CD14-positive monocyte (primary cell): ENCODE results near the gene AMTN. TPM values are rescaled to one million over a fixed set of nuclear protein-coding genes. Genes with fewer than 3 reads are reported as not detected.
"Not testable (repeated sequence)": the region's sequence is repeated elsewhere in the genome, so short reads cannot be mapped to it uniquely, and the experiment has no call there.

Experiments
- DNase-seq, 3 donors: peaks; one replicate each; pipeline ENCODE4 v3.0.0-alpha.2; 2011 to 2022
- H2AFZ ChIP-seq: 2 replicates; pipeline ENCODE4 v1.6.0; 2012; ENCODE audit warnings: mild to moderate bottlenecking, low read depth, low read length, inconsistent platforms; ENCODE audit not compliant: insufficient read depth, poor library complexity, severe bottlenecking
- H3K27ac ChIP-seq, 2 donors: 1 replicate in 1 of 2; 2 replicates in 1 of 2; pipeline ENCODE4 v1.5.1; 2012 to 2013; ENCODE audit warnings: low read length in 2 of 2, control low read depth in 1 of 2, inconsistent platforms in 1 of 2, low read depth in 1 of 2, mild to moderate bottlenecking in 1 of 2
- H3K27me3 ChIP-seq, 2 donors: one replicate each; pipeline versions ENCODE4 v1.6.0 to v1.6.1; 2011 to 2013; ENCODE audit warnings: low read length in 2 of 2; ENCODE audit not compliant: control insufficient read depth in 2 of 2, insufficient read depth in 2 of 2
- H3K36me3 ChIP-seq, 2 donors: replicated peaks in 1 of 2; 1 replicate in 1 of 2; 2 replicates in 1 of 2; pipeline versions ENCODE4 v1.5.1 to v1.6.1; 2012 to 2013; ENCODE audit warnings: low read length in 2 of 2, control low read depth in 1 of 2, inconsistent platforms in 1 of 2, mild to moderate bottlenecking in 1 of 2; ENCODE audit not compliant: insufficient read depth in 2 of 2, control insufficient read depth in 1 of 2
- H3K4me1 ChIP-seq, 2 donors: 1 replicate in 1 of 2; 2 replicates in 1 of 2; pipeline versions ENCODE4 v1.5.1 to v1.6.1; 2012 to 2013; ENCODE audit warnings: low read length in 2 of 2, control low read depth in 1 of 2, inconsistent platforms in 1 of 2, mild to moderate bottlenecking in 1 of 2, moderate library complexity in 1 of 2; ENCODE audit not compliant: insufficient read depth in 2 of 2, control insufficient read depth in 1 of 2
- H3K4me2 ChIP-seq: replicated peaks from 2 replicates; pipeline ENCODE3; 2012; ENCODE audit warnings: low read length, moderate library complexity, mild to moderate bottlenecking; ENCODE audit not compliant: poor library complexity, severe bottlenecking; ENCODE audit errors: extremely low read depth
- H3K4me3 ChIP-seq, 3 experiments: fragments of 200-600 bp in 1 of 3; sonication (generic) in 1 of 3; replicated peaks in 1 of 3; 1 replicate in 2 of 3; 2 replicates in 1 of 3; pipeline ENCODE4 v1.5.1; 2011 to 2013; ENCODE audit warnings: low read length in 3 of 3, mild to moderate bottlenecking in 3 of 3, control low read depth in 2 of 3, low read depth in 2 of 3, inconsistent platforms in 1 of 3, moderate library complexity in 1 of 3
- H3K79me2 ChIP-seq: 2 replicates; pipeline ENCODE4 v1.6.0; 2012; ENCODE audit warnings: mild to moderate bottlenecking, control low read depth, inconsistent platforms, low read length, moderate library complexity; ENCODE audit not compliant: insufficient read depth
- H3K9ac ChIP-seq: 2 replicates; pipeline ENCODE4 v1.6.0; 2017; ENCODE audit warnings: low read length, mild to moderate bottlenecking; ENCODE audit not compliant: insufficient read depth, poor library complexity, severe bottlenecking
- H3K9me3 ChIP-seq, 2 donors: replicated peaks in 1 of 2; 1 replicate in 1 of 2; 2 replicates in 1 of 2; pipeline versions ENCODE4 v1.5.1 to v1.6.1; 2012 to 2013; ENCODE audit warnings: low read length in 2 of 2, control low read depth in 1 of 2; ENCODE audit not compliant: control insufficient read depth in 1 of 2, insufficient read depth in 1 of 2
- H4K20me1 ChIP-seq: 2 replicates; pipeline ENCODE4 v1.6.0; 2012; ENCODE audit warnings: mild to moderate bottlenecking, low read length, control low read depth, moderate library complexity; ENCODE audit not compliant: insufficient read depth
- H3K27ac Mint-ChIP-seq, 7 donors: one replicate each; pipeline ENCODE4 v1.8.0; 2020; ENCODE audit warnings: mild to moderate bottlenecking in 7 of 7, mixed read lengths in 7 of 7, moderate library complexity in 6 of 7, inconsistent platforms in 2 of 7
- H3K27me3 Mint-ChIP-seq, 3 donors: one replicate each; pipeline ENCODE4 v1.8.0; 2021 to 2022; ENCODE audit warnings: low read depth in 3 of 3, mild to moderate bottlenecking in 3 of 3, mixed read lengths in 3 of 3, moderate library complexity in 3 of 3, inconsistent platforms in 1 of 3
- H3K36me3 Mint-ChIP-seq, 2 donors: one replicate each; pipeline ENCODE4 v1.8.0; 2020; ENCODE audit warnings: mixed read lengths in 2 of 2, inconsistent platforms in 1 of 2, mild to moderate bottlenecking in 1 of 2
- H3K4me1 Mint-ChIP-seq: one replicate; pipeline ENCODE4 v1.8.0; 2020; ENCODE audit warnings: mild to moderate bottlenecking, mixed read lengths
- H3K4me3 Mint-ChIP-seq, 2 donors: one replicate each; pipeline ENCODE4 v1.8.0; 2020; ENCODE audit warnings: mild to moderate bottlenecking in 2 of 2, mixed read lengths in 2 of 2, moderate library complexity in 1 of 2
- H3K9me3 Mint-ChIP-seq, 7 donors: one replicate each; pipeline ENCODE4 v1.8.0; 2020 to 2022; ENCODE audit warnings: mixed read lengths in 7 of 7, mild to moderate bottlenecking in 6 of 7, moderate library complexity in 6 of 7, inconsistent platforms in 2 of 7
- WGBS: methylation state at CpG from one replicate; pipeline ENCODE4 v1.1.5; 2013; ENCODE audit warnings: missing lambda C conversion rate; ENCODE audit not compliant: insufficient coverage; 5-methylcytosine and 5-hydroxymethylcytosine counted together
- intact Hi-C, 2 donors: fragments of 100-400 bp; cut with micrococcal nuclease; formaldehyde crosslinking; loops; one replicate each; pipeline versions ENCODE4 v1.15.0 to v1.15.1; 2023
- polyA plus RNA-seq, 3 donors: library from polyadenylated mRNA; depleted of rRNA in 1 of 3; unstranded in 2 of 3; stranded (reverse) in 1 of 3; fragments of 300-500 nt in 2 of 3; fragments of >200 nt in 1 of 3; fragmentation: Illumina TruSeq in 2 of 3; gene quantifications; 1 replicate in 2 of 3; 2 replicates in 1 of 3; pipeline ENCODE4 v1.2.3, GENCODE V29; 2012 to 2021
- TF ChIP-seq, protein P1 (sequence below): fragments of 200-600 bp; IDR thresholded peaks from one replicate; pipeline ENCODE4 v1.8.0; 2022; ENCODE audit warnings: antibody characterized with exemption, mild to moderate bottlenecking

The AMTN gene
- polyA plus RNA-seq, 3 donors: not detected

DNA sequence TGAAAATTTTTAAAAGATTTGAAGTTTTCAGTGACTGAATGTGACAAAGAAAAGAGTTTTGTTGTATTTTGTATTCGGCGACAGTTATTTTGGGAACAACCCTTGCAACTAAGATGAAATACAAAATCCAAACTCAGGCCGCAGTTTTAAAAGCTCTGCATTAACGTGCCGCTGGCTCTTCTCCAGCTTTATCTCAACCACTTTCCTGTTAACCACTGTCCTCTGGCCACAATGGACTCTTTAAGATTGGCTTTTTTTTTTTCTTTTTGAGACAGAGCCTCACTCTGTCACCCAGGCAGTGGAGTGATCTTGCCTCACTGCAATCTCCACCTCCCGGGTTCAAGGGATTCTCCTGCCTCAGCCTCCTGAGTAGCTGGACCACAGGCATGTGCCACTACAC lies 22.1 kb upstream of the AMTN start:
- no peak overlapping the region for H3K4me3 Mint-ChIP-seq
- Histone ChIP-seq H3K27ac (no peak overlapping the region), H3K9ac (no peak overlapping the region), H3K9me3 (no peaks in the 10 kb centered on the region), H3K4me3 (no peak overlapping the region), H4K20me1 (no peaks in the 10 kb centered on the region), H3K79me2 (no peaks in the 10 kb centered on the region), H2AFZ (no peak overlapping the region), H3K4me1 (no peaks in the 10 kb centered on the region), H3K4me2 (no peak overlapping the region), H3K36me3 (no peaks in the 10 kb centered on the region), H3K27me3 (no peaks in the 10 kb centered on the region)
- no peak for DNase-seq
- 83% methylated on average over 4 of the region's 6 CpGs for WGBS
- peaks cover 0 to 3% (median 0%) of the 10 kb centered on the region in 3 donors for H3K27me3 Mint-ChIP-seq
- TF ChIP-seq, protein P1, sequence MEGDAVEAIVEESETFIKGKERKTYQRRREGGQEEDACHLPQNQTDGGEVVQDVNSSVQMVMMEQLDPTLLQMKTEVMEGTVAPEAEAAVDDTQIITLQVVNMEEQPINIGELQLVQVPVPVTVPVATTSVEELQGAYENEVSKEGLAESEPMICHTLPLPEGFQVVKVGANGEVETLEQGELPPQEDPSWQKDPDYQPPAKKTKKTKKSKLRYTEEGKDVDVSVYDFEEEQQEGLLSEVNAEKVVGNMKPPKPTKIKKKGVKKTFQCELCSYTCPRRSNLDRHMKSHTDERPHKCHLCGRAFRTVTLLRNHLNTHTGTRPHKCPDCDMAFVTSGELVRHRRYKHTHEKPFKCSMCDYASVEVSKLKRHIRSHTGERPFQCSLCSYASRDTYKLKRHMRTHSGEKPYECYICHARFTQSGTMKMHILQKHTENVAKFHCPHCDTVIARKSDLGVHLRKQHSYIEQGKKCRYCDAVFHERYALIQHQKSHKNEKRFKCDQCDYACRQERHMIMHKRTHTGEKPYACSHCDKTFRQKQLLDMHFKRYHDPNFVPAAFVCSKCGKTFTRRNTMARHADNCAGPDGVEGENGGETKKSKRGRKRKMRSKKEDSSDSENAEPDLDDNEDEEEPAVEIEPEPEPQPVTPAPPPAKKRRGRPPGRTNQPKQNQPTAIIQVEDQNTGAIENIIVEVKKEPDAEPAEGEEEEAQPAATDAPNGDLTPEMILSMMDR: no peak
- H3K36me3 Mint-ChIP-seq: no peaks in the 10 kb centered on the region
- peaks cover 0 to 5% (median 1%) of the 10 kb centered on the region in 7 donors for H3K9me3 Mint-ChIP-seq
- H3K4me1 Mint-ChIP-seq: no peaks in the 10 kb centered on the region
- H3K27ac Mint-ChIP-seq: no peak overlapping the region
- intact Hi-C loops: no loop called here

DNA sequence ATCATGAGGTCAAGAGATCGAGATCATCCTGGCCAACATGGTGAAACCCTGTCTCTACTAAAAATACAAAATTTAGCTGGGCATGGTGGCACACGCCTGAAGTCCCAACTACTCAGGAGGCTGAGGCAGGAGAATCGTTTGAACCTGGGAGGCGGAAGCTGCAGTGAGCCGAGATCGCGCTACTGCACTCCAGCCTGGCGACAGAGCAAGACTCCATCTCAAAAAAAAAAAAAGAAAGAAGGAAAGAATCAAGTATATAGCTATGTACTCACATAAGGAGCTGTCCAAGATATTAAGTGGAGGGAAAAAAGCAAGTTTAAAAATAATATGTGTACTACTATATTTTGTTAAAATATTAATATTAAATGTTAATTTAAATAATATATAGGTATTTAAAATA lies 16.5 kb upstream of the AMTN start:
- H3K4me2 ChIP-seq, H3K4me3 Mint-ChIP-seq, H3K27ac ChIP-seq, H3K9ac ChIP-seq, H4K20me1 ChIP-seq, H3K4me1 Mint-ChIP-seq, intact Hi-C loops, H3K9me3 ChIP-seq, H3K27ac Mint-ChIP-seq, H3K79me2 ChIP-seq, H3K9me3 Mint-ChIP-seq, H3K4me1 ChIP-seq, DNase-seq, H3K4me3 ChIP-seq, H3K36me3 ChIP-seq, H2AFZ ChIP-seq, H3K27me3 Mint-ChIP-seq, H3K27me3 ChIP-seq, H3K36me3 Mint-ChIP-seq: not testable (repeated sequence)
- WGBS: 100% methylated on average over 4 of the region's 8 CpGs
